SK-N-DZ (cell line): ENCODE data around the gene STAT3.
A peak's percentile ranks its signal among the peaks of the same experiment; 100 is the strongest.
"Not testable (repeated sequence)": the region's sequence is repeated elsewhere in the genome, so short reads cannot be mapped to it uniquely, and the experiment has no call there.

Source experiments
- DNase-seq: peaks from one replicate; pipeline ENCODE4 v3.0.0-alpha.2; 2015; ENCODE audit warnings: low spot score

Gene STAT3

DNA sequence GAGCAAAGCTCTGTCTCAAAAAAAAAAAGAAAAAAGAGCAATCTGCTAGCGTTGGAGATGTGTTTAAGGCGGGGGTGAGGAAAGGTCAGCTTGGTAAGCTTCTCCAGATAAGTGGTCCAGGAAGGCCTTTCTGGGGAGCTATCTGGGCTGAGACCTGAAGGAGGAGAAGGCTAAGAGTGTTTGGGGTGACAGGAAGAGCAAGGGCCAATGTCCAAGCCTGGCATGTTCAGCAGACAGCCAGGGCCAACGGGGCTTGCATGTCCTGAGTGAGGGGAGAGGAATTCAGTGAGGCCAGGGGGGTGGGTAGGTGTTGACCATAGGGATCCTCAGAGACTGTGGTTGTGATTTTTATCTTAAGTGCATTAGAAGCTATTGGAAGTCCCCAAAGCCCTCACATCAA lies 84.5 kb downstream of the STAT3 start:
- DNase-seq = no peak

DNA sequence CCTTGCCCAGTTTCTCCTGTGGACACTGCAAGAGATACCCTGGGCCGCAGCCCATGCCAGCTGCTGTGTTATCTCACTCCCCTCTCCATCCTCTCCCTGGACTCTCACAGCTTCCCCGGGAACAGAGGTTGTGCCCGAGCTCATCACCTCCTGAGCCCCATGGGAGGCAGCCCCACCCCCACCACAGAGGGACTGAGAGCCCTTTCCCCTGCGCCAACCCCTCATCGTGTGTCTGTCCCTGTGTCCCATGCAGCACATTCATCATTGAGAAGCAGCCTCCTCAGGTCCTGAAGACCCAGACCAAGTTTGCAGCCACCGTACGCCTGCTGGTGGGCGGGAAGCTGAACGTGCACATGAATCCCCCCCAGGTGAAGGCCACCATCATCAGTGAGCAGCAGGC lies 87.2 kb downstream of the STAT3 start:
- DNase-seq = no peak

DNA sequence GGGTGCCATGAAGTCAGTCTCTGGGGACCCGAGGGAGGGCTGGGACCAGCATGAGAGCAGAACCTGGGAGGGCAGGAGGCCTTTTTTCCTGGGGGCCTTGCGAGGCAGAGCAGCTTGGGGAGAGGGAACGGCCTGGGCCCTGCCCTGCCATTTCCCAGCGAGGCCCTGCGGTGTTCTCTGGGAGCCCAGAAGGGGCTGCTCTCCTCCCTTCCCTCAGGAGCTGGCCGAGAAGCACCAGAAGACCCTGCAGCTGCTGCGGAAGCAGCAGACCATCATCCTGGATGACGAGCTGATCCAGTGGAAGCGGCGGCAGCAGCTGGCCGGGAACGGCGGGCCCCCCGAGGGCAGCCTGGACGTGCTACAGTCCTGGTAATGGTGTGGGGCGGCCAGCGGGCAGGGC lies 88.3 kb downstream of the STAT3 start:
- DNase-seq = not testable (repeated sequence)

DNA sequence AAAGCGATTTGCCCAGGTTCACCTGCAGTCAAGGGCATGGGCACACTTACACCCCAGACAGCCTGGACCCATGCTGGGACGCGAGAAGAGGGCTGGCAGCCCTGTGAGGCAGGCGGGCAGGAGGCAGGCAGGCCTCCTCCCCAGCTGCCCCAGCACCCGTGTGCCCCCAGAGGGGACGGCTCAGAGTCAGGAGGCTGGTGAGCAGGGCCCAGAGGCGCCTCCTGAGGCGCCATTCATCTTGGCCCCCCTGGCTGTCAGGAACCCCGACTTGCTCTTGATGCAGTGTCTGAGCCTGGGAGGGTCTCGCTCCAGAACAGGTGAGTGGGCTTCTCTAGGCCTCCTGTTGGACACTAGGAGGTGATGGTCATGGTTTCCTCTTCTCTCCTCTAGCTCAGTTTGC lies 88.9 kb downstream of the STAT3 start:
- DNase-seq = peak; percentile 45

DNA sequence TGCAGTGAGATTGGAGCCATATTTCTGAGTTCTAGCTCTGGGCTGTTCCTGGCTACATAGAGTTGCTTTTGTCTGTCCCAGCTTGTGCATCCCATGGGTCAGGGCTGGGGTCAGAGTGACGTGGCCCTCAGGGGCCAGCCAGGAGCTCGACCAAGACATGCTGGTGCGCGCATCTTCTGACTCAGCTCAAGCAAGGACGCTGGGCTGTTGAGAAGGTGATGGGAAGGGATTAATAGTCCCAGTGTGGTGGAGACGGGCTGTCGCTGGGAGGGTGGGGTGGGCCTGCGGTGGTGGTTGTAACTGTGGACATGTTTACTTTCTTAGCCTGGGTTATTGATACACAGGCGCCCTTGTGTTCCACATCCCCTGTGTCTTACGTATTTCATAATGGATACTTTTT lies 90.5 kb downstream of the STAT3 start:
- DNase-seq = not testable (repeated sequence)

DNA sequence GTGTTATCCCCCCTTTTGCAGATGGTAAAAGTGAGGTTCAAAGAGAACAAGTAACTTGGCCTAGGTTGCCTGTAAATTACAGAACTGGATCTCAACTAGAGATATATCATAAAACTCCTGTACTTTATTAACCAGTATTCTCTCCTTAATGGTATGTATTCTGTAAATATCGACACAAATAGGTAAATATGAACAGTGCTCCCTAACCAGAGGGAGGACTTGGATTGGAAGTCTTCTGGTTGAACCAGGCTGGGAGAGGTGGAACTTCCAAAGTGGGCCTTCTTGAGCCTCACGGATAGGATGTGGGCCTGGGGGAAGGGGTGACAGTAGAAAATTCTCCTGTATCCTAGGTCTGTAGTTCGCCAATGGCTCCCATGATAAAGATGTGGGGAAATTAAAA lies 92.2 kb downstream of the STAT3 start:
- DNase-seq = no peak

DNA sequence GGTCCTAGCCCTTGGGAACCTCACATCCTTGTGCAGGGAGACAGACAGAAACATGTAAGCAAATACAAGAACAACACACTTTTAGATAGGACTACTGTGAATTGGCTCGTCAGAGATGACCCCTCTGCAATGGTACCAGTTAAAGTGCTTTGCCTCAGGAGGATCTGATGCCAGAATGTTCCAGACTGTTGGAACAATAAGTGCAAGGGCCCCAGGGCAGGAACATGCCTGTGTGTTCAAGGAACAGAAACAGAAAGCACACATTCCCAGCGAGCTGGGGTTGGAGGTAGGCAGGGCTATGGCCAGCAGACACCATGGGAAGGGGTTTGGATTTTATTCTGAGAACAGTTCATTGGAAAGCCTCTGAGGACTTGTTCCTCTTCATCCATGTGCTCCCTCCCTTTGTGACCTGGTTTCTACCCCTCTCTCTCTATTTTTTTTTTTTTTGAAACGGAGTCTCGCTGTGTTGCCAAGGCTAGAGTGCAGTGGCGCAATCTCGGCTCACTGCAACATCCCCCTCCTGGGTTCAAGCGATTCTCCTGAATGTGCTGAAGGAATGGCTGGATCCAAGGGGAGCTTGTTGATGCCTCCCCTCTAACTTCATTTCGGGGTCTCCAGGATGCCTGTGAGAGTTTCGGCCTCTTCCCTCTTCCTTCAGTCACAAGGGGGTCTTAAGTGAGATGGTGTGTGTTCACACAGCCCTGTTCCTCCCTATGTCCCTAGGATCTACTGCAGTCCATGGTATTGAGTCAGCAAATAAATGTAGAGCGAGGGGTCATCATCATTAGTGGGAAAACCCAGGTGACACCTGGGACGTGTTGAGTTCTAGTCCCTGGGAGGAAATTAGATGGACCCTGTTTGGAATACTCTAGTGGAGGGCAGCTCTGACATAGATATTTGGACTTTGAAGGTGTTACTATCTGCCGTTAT lies 93.5 kb downstream of the STAT3 start:
- no peak for DNase-seq

DNA sequence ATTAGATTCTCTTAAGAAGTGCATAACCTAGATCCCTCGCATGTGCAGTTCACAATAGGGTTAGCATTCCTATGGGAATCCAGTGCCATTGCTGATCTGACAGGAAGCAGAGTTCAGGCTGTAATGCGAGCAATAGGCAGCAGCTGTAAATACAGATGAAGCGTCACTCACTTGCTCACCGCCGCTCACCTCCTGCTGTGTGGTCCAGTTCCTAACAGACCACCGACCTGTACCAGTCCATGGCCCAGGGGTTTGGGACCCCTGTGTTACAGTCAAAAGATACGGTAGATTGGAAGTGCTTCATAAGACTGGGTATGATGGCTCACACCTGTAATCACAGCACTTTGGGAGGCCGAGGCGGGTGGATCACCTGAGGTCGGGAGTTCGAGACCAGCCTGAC lies 97.1 kb downstream of the STAT3 start:
- DNase-seq = peak; percentile 42

GRCh38 chr17:42290577-42290976 lies 97.7 kb downstream of the STAT3 start:
- no peak for DNase-seq

GRCh38 chr17:42289611-42290181 lies 98.5 kb downstream of the STAT3 start:
- no peak for DNase-seq

DNA sequence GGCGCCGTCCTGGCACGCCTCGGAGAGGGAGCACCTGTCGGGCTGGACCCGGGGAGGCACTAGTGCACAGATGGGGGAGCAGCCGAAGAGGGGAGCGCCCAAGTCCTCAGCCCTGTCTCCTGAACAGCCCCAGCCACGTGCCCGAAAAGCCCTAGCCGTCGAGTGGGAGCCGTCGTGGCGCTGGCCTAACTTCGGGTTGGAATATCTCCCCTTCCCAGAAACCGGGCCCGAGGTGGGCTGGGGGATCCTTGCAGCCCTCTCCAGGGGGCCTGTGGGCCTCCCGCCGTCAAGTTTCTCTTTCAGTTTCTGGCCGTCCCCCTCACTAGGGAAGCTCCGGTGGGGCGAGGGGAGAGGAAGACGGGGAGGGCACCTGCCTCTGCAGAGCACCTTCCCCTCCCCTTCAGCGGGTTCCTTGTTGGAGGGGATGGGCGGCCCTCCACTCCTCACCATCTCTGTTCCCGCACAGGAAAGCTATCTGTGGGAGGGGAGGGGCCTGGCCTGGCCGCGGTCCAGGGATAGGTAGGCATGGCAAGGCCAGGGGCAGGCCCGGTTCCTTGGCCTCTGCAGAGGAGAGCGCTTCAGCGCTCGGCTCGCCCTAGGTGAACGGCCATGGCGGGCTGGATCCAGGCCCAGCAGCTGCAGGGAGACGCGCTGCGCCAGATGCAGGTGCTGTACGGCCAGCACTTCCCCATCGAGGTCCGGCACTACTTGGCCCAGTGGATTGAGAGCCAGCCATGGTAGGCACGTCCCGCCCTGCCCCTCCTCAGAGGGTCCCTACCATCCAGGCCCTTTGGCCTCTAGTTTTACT lies 99.2 kb downstream of the STAT3 start:
- DNase-seq = no peak

- DNase-seq = peak; percentile 45
Observed at GRCh38 chr17:42287977-42288802, 100.1 kb downstream of the STAT3 start, which contains the start of gene STAT5A. Gene STAT5A, plus strand, starts transcription at chr17:42288498. Its CDS starts 914 bp downstream, at chr17:42289412.

DNA sequence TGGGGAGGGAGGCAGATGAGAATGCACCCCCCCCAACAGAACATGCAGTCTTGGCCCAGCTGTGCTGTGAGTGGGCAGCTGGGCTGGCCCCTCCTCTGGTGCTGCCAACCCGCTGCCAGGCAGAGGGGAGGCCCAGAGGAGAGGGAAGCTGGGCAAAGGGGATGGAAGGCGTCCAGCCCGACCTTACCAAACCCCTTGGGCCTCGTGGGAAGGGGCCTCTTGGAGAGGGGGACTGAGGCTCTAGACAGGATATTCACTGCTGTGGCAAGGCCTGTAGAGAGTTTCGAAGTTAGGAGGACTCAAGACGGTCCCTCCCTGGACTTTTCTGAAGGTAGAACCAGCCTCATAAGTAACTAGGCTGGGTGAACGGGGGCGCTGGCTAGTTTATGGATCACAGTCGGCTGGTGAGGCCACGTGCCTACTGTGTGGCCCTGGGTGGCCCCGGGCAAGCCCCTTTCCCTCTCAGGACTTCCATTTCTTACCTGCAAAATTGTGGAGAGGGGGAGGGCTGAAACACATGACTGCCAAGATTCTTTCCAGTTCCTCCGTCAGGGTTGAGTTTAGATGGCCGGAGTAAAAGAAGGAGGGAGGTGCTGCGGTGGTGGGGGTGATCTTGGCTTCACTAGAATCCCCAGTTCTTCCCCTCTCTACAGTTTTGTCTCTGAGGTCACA lies 100.8 kb downstream of the STAT3 start:
- no peak for DNase-seq

- DNase-seq = no peak
Observed at GRCh38 chr17:42286411-42287221, 101.6 kb downstream of the STAT3 start.

- DNase-seq = no peak
Observed at GRCh38 chr17:42285346-42286050, 102.7 kb downstream of the STAT3 start.

- DNase-seq = no peak
Observed at GRCh38 chr17:42284566-42284965, 103.7 kb downstream of the STAT3 start.

- no peak for DNase-seq
Observed at GRCh38 chr17:42284024-42284369, 104.2 kb downstream of the STAT3 start.

GRCh38 chr17:42283241-42284023 lies 104.8 kb downstream of the STAT3 start:
- no peak for DNase-seq
